ENCODE results near the gene EYA2. TPM values are rescaled to one million over a fixed set of nuclear protein-coding genes. Genes with fewer than 3 reads are reported as not detected.

Gene EYA2
- total RNA-seq, 4 donors from 2014 or later = 0.60 to 4.0 (median 0.99) TPM

- no peak for DNase-seq
- Histone ChIP-seq H3K9me3 (no peaks in the 10 kb centered on the region), H3K36me3 (no peaks in the 10 kb centered on the region), H3K4me3 (no peak overlapping the region), H3K27me3 (no peaks in the 10 kb centered on the region), H3K27ac (no peak overlapping the region), H3K4me1 (no peaks in the 10 kb centered on the region)
- intact Hi-C loops (cut with DNase I; ENCODE audit: low total_unique reads) = no loop called here
- in situ Hi-C loops (cut with MboI; ENCODE audit: low sequenced_read_pairs in 4 of 4) = no loop called here
- ATAC-seq = no peak
- TF ChIP-seq, protein P1, sequence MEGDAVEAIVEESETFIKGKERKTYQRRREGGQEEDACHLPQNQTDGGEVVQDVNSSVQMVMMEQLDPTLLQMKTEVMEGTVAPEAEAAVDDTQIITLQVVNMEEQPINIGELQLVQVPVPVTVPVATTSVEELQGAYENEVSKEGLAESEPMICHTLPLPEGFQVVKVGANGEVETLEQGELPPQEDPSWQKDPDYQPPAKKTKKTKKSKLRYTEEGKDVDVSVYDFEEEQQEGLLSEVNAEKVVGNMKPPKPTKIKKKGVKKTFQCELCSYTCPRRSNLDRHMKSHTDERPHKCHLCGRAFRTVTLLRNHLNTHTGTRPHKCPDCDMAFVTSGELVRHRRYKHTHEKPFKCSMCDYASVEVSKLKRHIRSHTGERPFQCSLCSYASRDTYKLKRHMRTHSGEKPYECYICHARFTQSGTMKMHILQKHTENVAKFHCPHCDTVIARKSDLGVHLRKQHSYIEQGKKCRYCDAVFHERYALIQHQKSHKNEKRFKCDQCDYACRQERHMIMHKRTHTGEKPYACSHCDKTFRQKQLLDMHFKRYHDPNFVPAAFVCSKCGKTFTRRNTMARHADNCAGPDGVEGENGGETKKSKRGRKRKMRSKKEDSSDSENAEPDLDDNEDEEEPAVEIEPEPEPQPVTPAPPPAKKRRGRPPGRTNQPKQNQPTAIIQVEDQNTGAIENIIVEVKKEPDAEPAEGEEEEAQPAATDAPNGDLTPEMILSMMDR (IDR thresholded peaks at IDR 0.05 in 4 of 5, conservative IDR thresholded peaks at IDR 0.05 in 1 of 5) = no peak
- TF ChIP-seq POLR2A (IDR thresholded peaks at IDR 0.05) = no peak
These were observed 179.3 kb downstream of the EYA2 start for GRCh38 chr20:47073766-47074475.

- TF ChIP-seq, protein P1 (IDR thresholded peaks at IDR 0.05 in 4 of 5, conservative IDR thresholded peaks at IDR 0.05 in 1 of 5) = no peak
- no peak for TF ChIP-seq POLR2A (IDR thresholded peaks at IDR 0.05)
- no peaks in the 10 kb centered on the region for H3K36me3 ChIP-seq
- in situ Hi-C loops (cut with MboI; ENCODE audit: low sequenced_read_pairs in 4 of 4) = no loop called here
These were observed 180.6 kb downstream of the EYA2 start for GRCh38 chr20:47075263-47075662.

DNA sequence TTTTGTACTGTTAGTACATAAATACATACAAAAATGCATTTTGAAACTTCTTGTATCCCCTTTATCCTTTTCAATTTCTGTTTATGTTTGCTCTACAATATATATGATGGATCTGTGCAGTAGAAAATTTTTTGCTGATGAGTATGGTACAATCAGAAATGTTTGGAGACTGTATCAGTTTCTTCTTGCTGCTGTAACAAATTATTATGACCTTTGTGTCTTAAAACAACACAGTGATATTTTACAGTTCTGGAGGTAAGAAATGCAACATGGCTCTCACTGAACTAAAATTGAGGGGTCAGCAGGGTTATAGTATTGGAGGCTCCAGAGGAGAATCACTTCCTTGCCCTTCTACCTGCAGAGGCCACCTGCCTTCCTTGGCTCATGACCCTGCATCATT is 184.4 kb downstream of the EYA2 start:
- H3K4me1 ChIP-seq = no peaks in the 10 kb centered on the region
- ATAC-seq (no peak), DNase-seq (no peak)
- in situ Hi-C loops (cut with MboI; ENCODE audit: low sequenced_read_pairs in 4 of 4) (no loop called here), intact Hi-C loops (cut with DNase I; ENCODE audit: low total_unique reads) (no loop called here)
- H3K27me3 ChIP-seq = no peaks in the 10 kb centered on the region
- no peaks in the 10 kb centered on the region for H3K36me3 ChIP-seq
- no peaks in the 10 kb centered on the region for H3K9me3 ChIP-seq
- no peak overlapping the region for H3K4me3 ChIP-seq
- TF ChIP-seq POLR2A (IDR thresholded peaks at IDR 0.05) = no peak
- TF ChIP-seq, protein P1 (IDR thresholded peaks at IDR 0.05 in 4 of 5, conservative IDR thresholded peaks at IDR 0.05 in 1 of 5) = no peak
- no peak overlapping the region for H3K27ac ChIP-seq

More at GRCh38 chr20:47075263-47075662, 180.6 kb downstream of the EYA2 start:
- Histone ChIP-seq H3K4me1 (no peaks in the 10 kb centered on the region), H3K27ac (no peak overlapping the region), H3K9me3 (no peaks in the 10 kb centered on the region), H3K4me3 (no peak overlapping the region), H3K27me3 (no peaks in the 10 kb centered on the region)
- DNase-seq = no peak
- intact Hi-C loops (cut with DNase I; ENCODE audit: low total_unique reads) = no loop called here
- ATAC-seq = no peak

DNA sequence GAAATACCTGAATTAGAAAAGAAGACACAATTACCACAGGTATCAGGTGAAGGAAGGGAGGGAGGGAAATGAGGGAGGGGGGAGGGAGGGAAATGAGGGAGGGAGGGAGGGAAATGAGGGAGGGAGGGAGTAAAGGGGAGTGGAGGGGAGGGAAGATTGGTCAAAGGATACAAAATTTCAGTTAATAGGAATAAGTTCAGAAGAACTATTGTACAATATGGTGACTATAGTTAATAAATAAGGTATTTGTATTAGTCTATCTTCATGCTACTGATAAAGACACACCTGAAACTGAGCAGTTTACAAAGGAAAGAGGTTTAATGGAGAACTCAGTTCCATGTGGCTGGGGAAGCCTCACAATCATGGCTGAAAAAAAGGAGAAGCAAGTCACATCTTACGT is 185.7 kb downstream of the EYA2 start:
- no peaks in the 10 kb centered on the region for H3K9me3 ChIP-seq
- no peaks in the 10 kb centered on the region for H3K4me1 ChIP-seq
- intact Hi-C loops (cut with DNase I; ENCODE audit: low total_unique reads) (no loop called here), in situ Hi-C loops (cut with MboI; ENCODE audit: low sequenced_read_pairs in 4 of 4) (no loop called here)
- TF ChIP-seq, protein P1 (IDR thresholded peaks at IDR 0.05 in 4 of 5, conservative IDR thresholded peaks at IDR 0.05 in 1 of 5) = no peak
- TF ChIP-seq POLR2A (IDR thresholded peaks at IDR 0.05) = no peak
- ATAC-seq (no peak), DNase-seq (no peak)
- no peak overlapping the region for H3K27ac ChIP-seq
- no peaks in the 10 kb centered on the region for H3K27me3 ChIP-seq
- H3K4me3 ChIP-seq = no peak overlapping the region
- no peaks in the 10 kb centered on the region for H3K36me3 ChIP-seq

- TF ChIP-seq POLR2A (IDR thresholded peaks at IDR 0.05) = no peak
- TF ChIP-seq, protein P1 (IDR thresholded peaks at IDR 0.05 in 4 of 5, conservative IDR thresholded peaks at IDR 0.05 in 1 of 5) = no peak
- Histone ChIP-seq H3K4me3 (no peak overlapping the region), H3K36me3 (no peaks in the 10 kb centered on the region), H3K4me1 (peaks cover 0 to 5% of the 10 kb centered on the region in 2 donors), H3K27ac (no peak overlapping the region), H3K27me3 (no peaks in the 10 kb centered on the region), H3K9me3 (no peaks in the 10 kb centered on the region)
- no peak for DNase-seq
- intact Hi-C loops (cut with DNase I; ENCODE audit: low total_unique reads) = no loop called here
- in situ Hi-C loops (cut with MboI; ENCODE audit: low sequenced_read_pairs in 4 of 4) = no loop called here
- no peak for ATAC-seq
These were observed 191.7 kb downstream of the EYA2 start for GRCh38 chr20:47086316-47086715.
